Mucosa of rectum (tissue), 2 donors: Measurements from ENCODE around the gene FAR2.
A peak's percentile ranks its signal among the peaks of the same experiment; 100 is the strongest.

Experiments used
- H3K27ac ChIP-seq, 2 donors: one replicate each; pipeline ENCODE4 v1.7.0; 2013; ENCODE audit warnings: inconsistent platforms in 2 of 2, low read depth in 2 of 2, low read length in 2 of 2
- H3K27me3 ChIP-seq, 2 donors: one replicate each; pipeline ENCODE4 v1.7.0; 2013; ENCODE audit warnings: low read length in 2 of 2; ENCODE audit not compliant: control insufficient read depth in 2 of 2, insufficient read depth in 2 of 2
- H3K36me3 ChIP-seq, 2 donors: one replicate each; pipeline ENCODE4 v1.7.0; 2013; ENCODE audit warnings: low read length in 2 of 2; ENCODE audit not compliant: control insufficient read depth in 2 of 2, insufficient read depth in 2 of 2
- H3K4me1 ChIP-seq, 2 donors: one replicate each; pipeline ENCODE4 v1.7.0; 2013; ENCODE audit warnings: low read length in 2 of 2, mild to moderate bottlenecking in 1 of 2; ENCODE audit not compliant: control insufficient read depth in 2 of 2, insufficient read depth in 2 of 2
- H3K4me3 ChIP-seq, 2 donors: one replicate each; pipeline ENCODE4 v1.7.0; 2013; ENCODE audit warnings: low read length in 2 of 2
- H3K9ac ChIP-seq, 2 donors: one replicate each; pipeline ENCODE4 v1.7.0; 2013; ENCODE audit warnings: low read length in 2 of 2, low read depth in 1 of 2, mild to moderate bottlenecking in 1 of 2
- H3K9me3 ChIP-seq, 2 donors: one replicate each; pipeline ENCODE4 v1.7.0; 2013; ENCODE audit warnings: low read length in 2 of 2; ENCODE audit not compliant: control insufficient read depth in 2 of 2
- donor health status: healthy.
- donor health status: Normal muscosa, but diverticular disease.

FAR2 gene

DNA sequence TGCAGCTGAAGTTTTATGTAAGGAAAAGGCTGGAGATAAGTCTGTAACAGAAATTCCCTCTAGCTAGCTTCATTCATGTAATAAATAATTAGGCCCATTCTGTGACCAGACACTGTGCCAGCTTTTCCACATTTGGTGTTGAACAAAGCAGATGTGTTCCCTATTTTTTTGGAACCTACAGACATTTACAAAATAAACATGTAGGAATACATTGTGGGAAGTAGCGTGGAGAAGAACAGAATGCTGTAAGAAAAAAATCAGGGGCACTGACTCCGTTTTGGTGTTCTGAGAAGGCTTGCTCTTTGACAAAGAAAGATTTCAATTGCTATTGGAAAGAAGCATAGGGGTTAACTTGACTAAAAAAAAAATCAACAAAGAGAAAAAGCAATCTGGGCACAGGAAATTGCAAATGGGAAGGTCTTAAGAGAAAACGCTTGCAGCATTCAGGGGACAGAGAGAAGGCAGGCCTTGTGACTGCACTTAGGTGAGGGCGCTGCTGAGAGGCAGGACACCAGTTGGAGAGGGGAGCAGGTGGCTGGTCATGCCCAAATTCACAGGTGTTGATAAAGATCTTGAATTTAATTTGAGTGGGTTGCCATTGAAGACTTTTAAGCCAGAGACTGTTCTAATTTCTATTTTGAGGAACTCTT is 4.0 kb downstream of the FAR2 start:
- Histone ChIP-seq H3K27me3 (no peaks in the 10 kb centered on the region), H3K9me3 (no peaks in the 10 kb centered on the region), H3K4me3 (no peak overlapping the region), H3K36me3 (no peaks in the 10 kb centered on the region), H3K9ac (no peak overlapping the region), H3K4me1 (peaks cover 16 to 19% of the 10 kb centered on the region in 2 donors), H3K27ac (peak overlapping the region in 1 of 2 donors; percentile 41)

DNA sequence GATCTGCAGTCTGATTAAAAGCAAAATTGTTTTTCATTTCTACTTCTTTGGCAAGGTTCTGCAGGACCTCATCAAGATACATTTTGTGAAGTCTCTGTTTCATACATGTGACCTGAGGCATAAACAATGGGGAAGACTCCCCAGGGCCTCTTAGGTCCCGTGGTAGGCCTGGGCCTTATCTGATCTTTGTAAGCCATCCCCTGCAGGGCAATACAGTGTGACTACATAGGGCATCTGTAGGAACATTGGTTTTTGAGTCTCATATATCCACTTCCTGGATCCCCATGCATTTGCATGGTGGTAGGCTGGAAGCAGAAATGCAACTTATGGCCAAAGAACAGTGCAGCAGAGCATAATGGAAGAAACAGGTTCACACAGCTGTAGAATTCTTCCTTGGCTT is 6.0 kb downstream of the FAR2 start:
- Histone ChIP-seq H3K9ac (no peak overlapping the region), H3K27me3 (no peaks in the 10 kb centered on the region), H3K4me3 (no peak overlapping the region), H3K27ac (no peak overlapping the region), H3K9me3 (no peaks in the 10 kb centered on the region), H3K4me1 (peaks cover 12 to 21% of the 10 kb centered on the region in 2 donors), H3K36me3 (no peaks in the 10 kb centered on the region)

DNA sequence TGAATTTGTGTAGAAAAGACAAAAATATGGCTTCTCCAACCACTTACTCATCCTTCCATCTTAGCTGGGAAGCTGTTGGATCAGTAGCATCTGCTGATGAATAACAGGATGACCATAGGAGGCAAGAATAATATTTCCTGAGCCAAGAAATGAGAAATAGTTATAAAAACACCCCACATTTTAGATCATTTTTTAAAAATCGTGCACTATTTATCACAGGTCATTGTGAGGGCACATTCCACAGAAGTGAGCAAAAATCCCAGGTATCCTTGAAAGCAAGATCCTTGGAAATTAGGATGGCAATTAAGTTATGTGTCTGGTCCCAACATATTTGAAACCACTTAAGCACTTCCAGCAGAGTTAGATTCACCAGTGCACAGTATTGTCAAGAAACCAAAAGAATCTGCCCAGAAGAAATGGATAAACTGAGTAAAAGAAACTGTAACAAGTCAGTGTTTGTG is 8.4 kb downstream of the FAR2 start:
- H3K27ac ChIP-seq = peak overlapping the region in 1 of 2 donors; percentile 28
- no peaks in the 10 kb centered on the region for H3K36me3 ChIP-seq
- H3K9me3 ChIP-seq = no peaks in the 10 kb centered on the region
- H3K4me3 ChIP-seq = no peak overlapping the region
- no peaks in the 10 kb centered on the region for H3K27me3 ChIP-seq
- H3K4me1 ChIP-seq = peaks cover 8 to 12% of the 10 kb centered on the region in 2 donors
- H3K9ac ChIP-seq = no peak overlapping the region

DNA sequence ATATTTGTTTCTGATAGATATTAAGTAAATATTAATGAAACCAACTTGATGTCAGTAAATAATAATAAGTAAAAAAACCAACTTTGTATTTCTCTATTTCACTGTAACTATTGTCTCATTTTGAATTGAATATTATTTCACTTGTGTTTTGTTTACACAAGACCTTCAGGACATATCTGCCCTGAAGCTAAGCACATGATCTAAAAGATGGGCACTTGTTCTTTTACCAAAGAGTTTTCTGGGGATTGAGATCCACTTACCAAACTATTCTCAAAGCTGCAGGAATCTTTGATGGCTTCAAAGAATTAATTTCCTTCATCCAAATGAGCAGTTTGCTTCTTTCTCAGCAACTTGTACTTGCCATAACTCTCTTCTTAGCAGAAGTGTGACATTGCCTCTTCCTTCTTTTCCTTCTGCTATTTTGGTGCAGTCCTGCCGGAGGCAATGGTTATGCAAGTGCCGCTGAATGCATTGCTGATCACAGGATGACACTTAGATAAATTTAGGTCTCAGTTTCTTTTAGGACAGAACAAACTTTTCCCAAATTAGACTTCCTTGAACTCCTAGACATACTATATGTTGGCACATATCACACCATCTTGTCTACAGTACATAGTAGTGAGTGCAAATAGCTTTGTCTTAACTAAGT is 9.2 kb downstream of the FAR2 start:
- H3K4me3 ChIP-seq = no peak overlapping the region
- H3K4me1 ChIP-seq = peaks cover 7 to 10% of the 10 kb centered on the region in 2 donors
- H3K9ac ChIP-seq = no peak overlapping the region
- H3K27ac ChIP-seq = peak overlapping the region in 1 of 2 donors; percentile 7
- H3K36me3 ChIP-seq = no peaks in the 10 kb centered on the region
- no peaks in the 10 kb centered on the region for H3K9me3 ChIP-seq
- H3K27me3 ChIP-seq = no peaks in the 10 kb centered on the region

DNA sequence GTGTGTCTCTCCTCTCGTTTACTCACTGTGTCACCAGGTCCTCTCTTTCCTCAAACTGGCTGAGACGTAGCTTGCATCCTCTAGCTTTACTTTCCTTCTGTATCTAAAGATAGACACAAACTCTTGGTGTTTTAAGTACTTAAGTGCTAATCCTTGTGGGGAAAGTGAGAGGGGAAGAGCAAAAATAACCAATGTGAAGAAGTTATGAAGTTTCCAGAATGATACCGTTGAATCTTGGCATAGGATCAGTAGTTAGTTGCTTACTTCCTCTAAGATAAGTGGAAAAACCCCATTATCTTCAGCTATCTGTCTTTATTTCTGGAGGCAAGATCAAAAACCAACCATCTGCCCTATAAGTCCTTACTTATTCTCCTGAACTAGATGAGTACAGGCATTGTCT is 10.6 kb downstream of the FAR2 start:
- H3K9ac ChIP-seq = no peak overlapping the region
- no peaks in the 10 kb centered on the region for H3K9me3 ChIP-seq
- no peaks in the 10 kb centered on the region for H3K27me3 ChIP-seq
- no peak overlapping the region for H3K4me3 ChIP-seq
- peaks cover 14 to 23% of the 10 kb centered on the region in 2 donors for H3K4me1 ChIP-seq
- no peak overlapping the region for H3K27ac ChIP-seq
- no peaks in the 10 kb centered on the region for H3K36me3 ChIP-seq

DNA sequence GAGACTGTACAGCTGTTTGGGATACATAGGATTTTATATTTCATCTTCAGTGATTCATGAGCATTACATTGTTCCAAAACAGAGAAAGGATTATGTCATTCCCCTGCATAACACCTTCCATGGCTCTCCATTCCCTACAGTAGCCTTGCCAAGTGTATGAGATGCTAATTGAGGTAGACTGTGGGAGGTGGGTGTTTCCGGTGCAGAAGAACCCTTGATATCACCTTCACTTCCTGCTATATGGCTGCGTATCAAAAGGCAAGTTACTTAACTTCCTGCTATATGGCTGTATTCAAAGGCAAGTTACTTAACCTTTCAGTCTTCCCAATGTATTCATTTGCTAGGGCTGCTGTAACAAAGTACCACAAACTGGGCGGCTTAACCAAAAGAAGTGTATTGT is 11.2 kb downstream of the FAR2 start:
- no peaks in the 10 kb centered on the region for H3K9me3 ChIP-seq
- peaks cover 16 to 28% of the 10 kb centered on the region in 2 donors for H3K4me1 ChIP-seq
- H3K27me3 ChIP-seq = no peaks in the 10 kb centered on the region
- H3K27ac ChIP-seq = no peak overlapping the region
- no peaks in the 10 kb centered on the region for H3K36me3 ChIP-seq
- no peak overlapping the region for H3K4me3 ChIP-seq
- no peak overlapping the region for H3K9ac ChIP-seq

DNA sequence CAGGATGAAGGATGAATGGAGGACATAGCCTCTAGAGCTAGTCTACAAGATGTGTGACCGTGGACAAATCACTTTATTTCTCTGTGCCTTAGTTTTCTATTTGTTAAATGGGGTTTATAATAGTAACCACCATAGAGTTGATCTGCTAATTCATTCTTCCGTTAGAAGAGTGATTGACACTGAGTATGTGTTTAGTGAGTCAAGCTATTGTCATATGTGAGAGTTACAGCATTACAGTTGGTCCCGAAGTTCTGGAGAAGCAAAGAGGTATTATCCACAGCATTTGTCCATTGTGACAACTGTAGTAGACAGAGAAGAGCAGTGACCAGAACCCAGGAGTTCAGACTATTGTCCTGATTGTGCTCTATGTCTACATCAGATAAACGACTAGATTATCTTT is 14.1 kb downstream of the FAR2 start:
- H3K27ac ChIP-seq = no peak overlapping the region
- no peaks in the 10 kb centered on the region for H3K27me3 ChIP-seq
- H3K9me3 ChIP-seq = no peaks in the 10 kb centered on the region
- no peak overlapping the region for H3K9ac ChIP-seq
- H3K4me1 ChIP-seq = peaks cover 34 to 56% of the 10 kb centered on the region in 2 donors
- no peaks in the 10 kb centered on the region for H3K36me3 ChIP-seq
- H3K4me3 ChIP-seq = no peak overlapping the region

DNA sequence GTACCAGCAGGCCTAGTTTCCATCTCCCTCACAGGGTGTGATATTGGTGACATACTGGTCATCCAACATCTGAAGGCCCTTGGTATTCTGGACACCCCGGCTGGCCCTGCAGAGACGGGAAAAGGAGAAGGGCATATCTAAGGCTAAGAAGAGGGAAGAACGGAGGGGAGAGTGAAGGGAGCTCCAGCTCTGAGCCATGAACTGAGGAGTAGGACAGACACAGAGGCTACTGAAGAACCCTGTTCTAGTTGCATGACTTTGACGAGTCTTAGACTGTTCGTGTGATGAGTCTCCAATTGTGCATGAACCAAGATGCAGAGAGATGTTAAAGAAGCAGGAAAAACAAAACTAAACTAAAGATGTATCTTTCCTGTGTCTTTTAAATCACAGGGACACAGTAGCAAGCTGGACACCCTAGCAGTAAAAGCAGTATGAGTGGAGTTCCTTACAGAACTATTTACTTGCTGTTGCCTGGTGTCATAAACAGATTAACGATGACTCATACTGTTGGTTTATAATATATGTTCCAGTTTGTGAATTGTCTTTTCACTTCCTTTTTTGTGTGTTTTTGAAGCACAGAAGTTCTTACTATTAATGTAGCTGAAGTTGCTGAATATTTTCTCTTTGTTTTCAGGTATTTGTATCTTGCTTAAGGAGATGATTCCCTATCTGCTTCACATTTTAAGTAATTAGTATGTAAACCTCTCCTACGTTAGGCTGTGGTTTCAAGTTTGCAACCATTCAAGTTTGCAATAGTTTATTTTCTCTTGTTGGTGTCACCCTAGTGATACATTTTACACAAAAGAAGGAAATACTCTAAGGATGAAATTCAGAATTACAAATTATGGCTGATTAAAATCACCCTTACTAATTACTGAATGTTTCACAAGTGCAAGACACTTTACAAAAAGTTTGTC is 15.7 kb downstream of the FAR2 start:
- Histone ChIP-seq H3K4me1 (peaks cover 44 to 65% of the 10 kb centered on the region in 2 donors), H3K9me3 (no peaks in the 10 kb centered on the region), H3K36me3 (no peaks in the 10 kb centered on the region), H3K9ac (peak overlapping the region; percentile 34 to 44), H3K4me3 (peak overlapping the region; percentile 43 to 53), H3K27ac (peak overlapping the region; percentile 88 to 91), H3K27me3 (no peaks in the 10 kb centered on the region)

DNA sequence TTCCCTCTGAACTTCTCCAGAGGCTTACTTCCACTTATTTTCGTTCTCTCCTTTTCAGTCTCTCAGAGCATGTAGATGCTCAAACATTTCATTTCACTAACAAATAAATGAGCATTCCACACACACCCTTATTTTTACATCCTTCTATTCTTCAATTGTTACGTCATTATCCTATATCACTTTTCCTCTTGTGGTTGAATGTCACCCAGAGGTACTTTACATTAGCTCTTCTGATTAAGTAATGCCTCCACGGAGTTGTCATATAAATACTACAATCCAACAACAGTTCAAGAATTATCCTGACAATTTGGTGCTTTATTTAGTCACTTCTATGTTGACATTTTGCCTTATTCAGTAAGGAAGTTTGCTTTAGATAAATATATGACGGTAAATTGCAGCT is 18.4 kb downstream of the FAR2 start:
- Histone ChIP-seq H3K27ac (peak overlapping the region; percentile 78), H3K9ac (peak overlapping the region in 1 of 2 donors; percentile 13), H3K36me3 (peaks cover 2 to 4% of the 10 kb centered on the region in 2 donors), H3K4me3 (peak overlapping the region in 1 of 2 donors; percentile 51), H3K9me3 (no peaks in the 10 kb centered on the region), H3K4me1 (peaks cover 44 to 63% of the 10 kb centered on the region in 2 donors), H3K27me3 (no peaks in the 10 kb centered on the region)

DNA sequence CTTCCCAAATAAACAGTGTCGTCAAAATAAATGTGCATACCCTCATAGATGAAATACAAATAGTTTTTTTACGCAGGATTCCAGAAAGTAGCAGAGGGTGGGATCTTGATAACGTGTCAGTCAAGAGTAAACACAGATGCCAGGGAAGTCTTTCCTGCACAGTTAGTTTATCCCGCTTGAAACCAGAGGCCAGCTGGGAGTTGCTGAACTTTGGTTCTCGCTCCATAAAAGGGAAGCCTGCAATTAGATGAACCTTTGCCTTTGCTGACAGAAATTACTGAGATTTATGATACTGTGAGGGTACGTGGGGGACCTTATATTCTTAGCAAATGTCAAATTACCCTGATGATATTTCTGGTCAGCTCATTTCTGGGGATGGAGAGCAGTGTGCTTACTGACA is 18.9 kb downstream of the FAR2 start:
- peaks cover 39 to 60% of the 10 kb centered on the region in 2 donors for H3K4me1 ChIP-seq
- peaks cover 2 to 4% of the 10 kb centered on the region in 2 donors for H3K36me3 ChIP-seq
- H3K27me3 ChIP-seq = no peaks in the 10 kb centered on the region
- no peaks in the 10 kb centered on the region for H3K9me3 ChIP-seq
- peak overlapping the region in 1 of 2 donors; percentile 28 for H3K9ac ChIP-seq
- H3K4me3 ChIP-seq = peak overlapping the region in 1 of 2 donors; percentile 51
- H3K27ac ChIP-seq = peak overlapping the region; percentile 78
